HG02759 (cell line): Measurements from ENCODE around the gene ST6GALNAC3.
A peak's percentile ranks its signal among the peaks of the same experiment; 100 is the strongest.
"Not testable (repeated sequence)": the region's sequence is repeated elsewhere in the genome, so short reads cannot be mapped to it uniquely, and the experiment has no call there.

Source experiments
- ATAC-seq: cut with Tn5 transposase; IDR thresholded peaks from one replicate; pipeline ENCODE4 v1.9.1; 2021; ENCODE audit warnings: mild to moderate bottlenecking, moderate library complexity; ENCODE audit not compliant: unreplicated experiment

Gene ST6GALNAC3

GRCh38 chr1:76070538-76070937 is 4.0 kb upstream of the ST6GALNAC3 start:
- ATAC-seq: no peak

DNA sequence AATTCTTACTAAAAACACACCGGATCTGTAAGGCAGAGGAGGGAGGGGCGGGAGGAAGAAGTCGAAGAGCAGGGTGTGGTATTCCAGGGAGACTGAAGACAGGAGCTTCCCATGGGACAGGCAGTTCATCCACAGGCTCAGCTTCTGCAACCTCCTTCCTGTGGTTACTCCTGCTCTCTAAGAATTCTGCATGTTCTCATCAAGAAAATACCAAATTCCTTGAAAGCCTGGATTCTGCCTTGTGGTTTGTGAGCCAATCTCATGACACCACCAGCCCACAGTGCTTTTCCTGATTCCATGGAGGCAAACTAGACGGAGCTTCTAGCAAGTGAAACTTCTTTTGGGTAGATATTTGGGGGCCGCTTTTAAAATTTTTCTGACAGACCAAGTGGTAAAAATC is 1.1 kb upstream of the ST6GALNAC3 start:
- no peak for ATAC-seq

- no peak for ATAC-seq
These were observed 593 bp downstream of the ST6GALNAC3 start for GRCh38 chr1:76075188-76075489.

- ATAC-seq: peak; percentile 32
These were observed 1.3 kb downstream of the ST6GALNAC3 start for GRCh38 chr1:76075877-76076276.

DNA sequence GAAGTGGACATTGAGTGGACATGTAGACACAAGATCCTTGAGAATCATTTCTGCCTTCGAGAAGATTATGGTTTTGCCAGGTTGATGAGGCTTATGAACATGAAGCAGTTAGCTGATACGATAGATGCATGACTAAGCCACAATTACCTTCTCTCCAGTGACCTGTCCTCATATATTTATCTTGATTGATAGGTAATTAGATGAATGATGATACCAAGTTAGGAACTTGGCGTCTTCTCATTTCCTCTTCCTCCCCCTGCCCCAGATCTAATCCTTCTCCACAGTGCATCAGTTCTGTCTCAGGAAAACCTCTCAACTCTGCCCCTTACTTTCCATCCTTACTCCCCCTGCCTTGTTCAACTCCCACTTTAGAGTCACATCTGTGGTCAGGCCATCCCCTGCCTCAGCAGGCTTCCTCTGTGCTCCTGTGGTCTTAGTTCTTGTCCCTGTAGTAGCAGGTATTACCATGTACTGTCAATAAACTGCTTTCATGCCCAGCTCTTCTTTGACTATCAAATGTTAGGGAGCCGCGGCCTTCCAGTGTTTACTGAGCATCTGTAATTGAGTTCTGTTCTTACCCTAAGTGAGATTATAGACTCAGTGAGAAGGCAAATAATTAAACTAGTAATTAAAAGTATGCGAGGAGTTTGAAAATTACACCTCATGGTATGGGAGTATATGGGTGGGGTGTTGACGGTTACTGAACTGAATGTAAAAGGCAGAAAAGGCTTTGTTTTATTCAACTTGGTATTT is 5.1 kb downstream of the ST6GALNAC3 start:
- ATAC-seq: no peak

GRCh38 chr1:76080552-76081079 is 6.1 kb downstream of the ST6GALNAC3 start:
- no peak for ATAC-seq

GRCh38 chr1:76082062-76082461 is 7.5 kb downstream of the ST6GALNAC3 start:
- no peak for ATAC-seq

DNA sequence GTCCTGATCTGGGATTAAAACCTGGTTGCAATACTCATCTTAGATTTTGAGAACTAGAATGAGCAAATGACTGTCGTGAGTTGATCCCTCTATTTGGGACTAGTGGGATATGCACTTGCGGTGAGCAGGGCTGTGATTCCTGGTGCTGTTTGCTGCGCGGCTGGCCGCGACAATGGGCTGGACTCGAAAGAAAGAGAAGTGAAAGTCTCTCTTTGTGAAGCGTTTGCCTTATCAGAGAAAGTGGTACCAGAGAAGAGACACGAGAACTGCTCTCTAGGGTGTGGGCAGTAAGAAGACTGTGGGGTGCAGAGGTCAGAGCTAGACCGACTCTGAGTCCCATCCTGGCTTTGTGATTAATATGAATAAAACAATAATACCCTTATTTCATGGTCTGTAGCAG is 8.6 kb downstream of the ST6GALNAC3 start:
- no peak for ATAC-seq

DNA sequence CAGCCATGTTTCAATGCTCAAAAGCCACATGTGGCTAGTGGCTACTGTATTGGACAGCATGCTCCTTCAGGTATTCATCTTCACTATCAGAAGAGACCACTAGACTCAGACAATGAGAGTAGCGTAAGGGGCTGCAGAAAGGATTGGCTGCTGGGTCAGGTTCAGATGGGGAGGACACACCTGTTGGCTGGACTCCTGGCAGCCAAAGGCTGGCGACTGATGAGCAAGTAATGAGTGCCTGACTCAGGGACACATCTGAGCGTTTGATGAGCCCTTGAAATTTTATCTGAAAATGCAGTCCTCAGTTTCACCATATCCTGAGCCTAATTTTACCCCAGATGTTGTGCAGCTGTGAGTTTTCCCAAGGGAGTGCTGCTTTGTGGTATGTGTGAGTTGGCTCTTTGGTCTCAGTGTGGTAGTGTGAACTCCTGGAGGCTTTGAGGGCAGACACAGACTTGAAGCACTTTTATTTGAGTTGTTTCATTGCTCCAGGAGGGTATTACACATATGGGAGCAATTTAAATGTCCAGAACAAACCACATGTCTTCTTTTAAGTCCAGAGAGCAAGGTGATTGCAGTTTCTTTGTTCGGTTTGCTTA is 9.6 kb downstream of the ST6GALNAC3 start:
- ATAC-seq: no peak

- no peak for ATAC-seq
These were observed 10.1 kb downstream of the ST6GALNAC3 start for GRCh38 chr1:76084685-76085084.

DNA sequence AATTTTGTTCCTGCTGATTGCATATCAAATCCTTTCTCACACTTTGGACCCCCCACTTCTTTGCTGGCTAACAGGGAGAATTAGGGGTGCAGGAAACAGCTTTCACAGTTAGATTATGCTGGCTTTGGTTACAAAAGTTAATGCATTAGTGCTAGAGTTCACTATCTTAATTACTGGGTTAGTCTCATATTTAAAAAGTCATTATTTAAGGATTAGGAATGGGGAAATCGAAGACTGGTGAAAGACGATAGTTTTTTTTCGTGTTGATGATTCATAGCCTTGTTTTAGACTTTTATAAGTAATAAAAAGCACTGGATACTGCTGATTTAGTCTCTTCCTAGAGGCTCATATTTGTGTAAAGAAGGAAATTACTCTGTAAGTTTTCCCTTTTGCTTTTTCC is 11.6 kb downstream of the ST6GALNAC3 start:
- ATAC-seq: no peak

GRCh38 chr1:76086597-76086996 is 12.1 kb downstream of the ST6GALNAC3 start:
- no peak for ATAC-seq

GRCh38 chr1:76090283-76091203 is 16.0 kb downstream of the ST6GALNAC3 start:
- no peak for ATAC-seq

DNA sequence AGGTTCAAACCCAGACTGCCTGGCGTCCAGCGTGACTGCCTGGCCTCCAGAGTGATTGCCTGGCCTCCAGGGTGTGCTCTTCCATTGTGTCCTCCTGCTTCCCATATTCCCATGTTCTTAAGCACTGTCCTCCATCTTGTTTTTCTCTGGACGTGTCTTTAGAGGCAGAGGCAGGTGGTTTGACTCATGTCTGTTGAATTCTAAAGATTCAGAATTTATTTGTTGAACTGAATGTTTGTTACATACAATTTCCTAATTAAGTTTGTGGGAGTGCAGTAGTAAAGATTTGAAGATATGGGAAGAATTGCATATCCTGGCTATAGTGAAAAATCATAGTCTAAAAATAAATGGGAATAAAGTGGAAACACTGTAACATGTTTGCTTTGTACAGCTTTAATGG is 18.3 kb downstream of the ST6GALNAC3 start:
- ATAC-seq: no peak

GRCh38 chr1:76093522-76094312 is 19.2 kb downstream of the ST6GALNAC3 start:
- no peak for ATAC-seq

- ATAC-seq: no peak
These were observed 21.3 kb downstream of the ST6GALNAC3 start for GRCh38 chr1:76095802-76096201.

- not testable (repeated sequence) for ATAC-seq
These were observed 22.5 kb downstream of the ST6GALNAC3 start for GRCh38 chr1:76097064-76097463.

DNA sequence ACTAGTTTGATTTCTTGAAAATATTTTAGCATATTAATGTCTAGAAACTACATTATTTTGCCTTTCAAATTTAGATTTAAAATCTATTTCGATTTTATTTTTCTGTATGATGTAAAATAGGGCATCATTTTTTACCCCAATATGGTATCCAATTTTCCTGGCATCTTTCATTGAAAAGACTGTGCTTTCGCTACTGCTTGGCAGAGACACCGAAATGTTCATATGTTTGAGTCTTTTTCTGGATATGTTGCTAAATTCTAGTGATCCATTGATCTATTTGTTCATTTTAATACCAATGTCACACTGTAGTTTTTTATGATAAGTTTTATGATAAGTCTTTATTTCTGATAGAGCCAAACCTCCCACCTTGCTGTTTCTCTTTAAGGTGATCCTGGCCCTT is 24.3 kb downstream of the ST6GALNAC3 start:
- no peak for ATAC-seq

DNA sequence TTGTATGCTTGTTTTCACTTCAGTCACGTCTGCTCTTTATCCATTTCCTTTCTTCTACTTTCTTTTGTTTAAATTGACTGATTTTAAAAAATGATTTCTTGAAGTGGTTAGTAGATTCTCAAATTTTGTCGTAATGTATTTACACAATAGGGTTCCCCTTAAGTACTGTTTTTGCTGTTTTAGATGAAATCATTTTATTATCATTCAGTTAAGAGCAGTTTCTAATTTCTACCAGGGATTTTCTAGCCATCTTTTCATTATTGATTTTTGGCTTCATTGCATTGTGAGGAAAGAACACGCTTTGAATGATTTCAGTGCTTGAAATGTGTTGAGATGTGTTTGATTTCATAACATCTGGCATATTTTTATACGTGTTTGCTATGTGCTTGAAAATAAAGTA is 27.0 kb downstream of the ST6GALNAC3 start:
- no peak for ATAC-seq

- ATAC-seq: no peak
These were observed 27.5 kb downstream of the ST6GALNAC3 start for GRCh38 chr1:76102046-76102445.

DNA sequence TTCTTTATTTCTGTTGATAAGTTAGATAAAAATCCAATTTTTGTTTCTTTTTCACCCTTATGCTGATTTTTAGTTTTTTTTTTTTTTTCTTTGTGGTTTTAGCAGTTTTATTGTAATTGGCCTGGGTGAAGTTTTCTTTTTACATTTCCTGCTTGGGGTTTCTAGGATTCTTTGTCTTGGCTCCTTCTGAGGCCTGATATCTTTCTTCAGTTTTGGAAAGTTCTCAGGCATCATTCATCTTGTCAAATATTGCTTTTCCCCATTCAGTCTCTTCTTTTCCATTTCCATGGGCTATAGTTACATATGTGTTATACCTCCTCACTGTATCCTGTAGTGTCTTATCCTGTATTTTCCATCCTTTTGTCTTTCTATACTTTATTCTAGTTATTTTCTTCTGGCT is 28.5 kb downstream of the ST6GALNAC3 start:
- no peak for ATAC-seq
